NCI-H446 treated with DMSO at 0.1 percent for 48 hours (cell line): ENCODE measurements around the gene PTGER2.

Experiments
- DNase-seq: peaks from one replicate; lab custom pipeline; 2025; lab: John Stamatoyannopoulos, UW

PTGER2 gene, protein sequence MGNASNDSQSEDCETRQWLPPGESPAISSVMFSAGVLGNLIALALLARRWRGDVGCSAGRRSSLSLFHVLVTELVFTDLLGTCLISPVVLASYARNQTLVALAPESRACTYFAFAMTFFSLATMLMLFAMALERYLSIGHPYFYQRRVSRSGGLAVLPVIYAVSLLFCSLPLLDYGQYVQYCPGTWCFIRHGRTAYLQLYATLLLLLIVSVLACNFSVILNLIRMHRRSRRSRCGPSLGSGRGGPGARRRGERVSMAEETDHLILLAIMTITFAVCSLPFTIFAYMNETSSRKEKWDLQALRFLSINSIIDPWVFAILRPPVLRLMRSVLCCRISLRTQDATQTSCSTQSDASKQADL

DNA sequence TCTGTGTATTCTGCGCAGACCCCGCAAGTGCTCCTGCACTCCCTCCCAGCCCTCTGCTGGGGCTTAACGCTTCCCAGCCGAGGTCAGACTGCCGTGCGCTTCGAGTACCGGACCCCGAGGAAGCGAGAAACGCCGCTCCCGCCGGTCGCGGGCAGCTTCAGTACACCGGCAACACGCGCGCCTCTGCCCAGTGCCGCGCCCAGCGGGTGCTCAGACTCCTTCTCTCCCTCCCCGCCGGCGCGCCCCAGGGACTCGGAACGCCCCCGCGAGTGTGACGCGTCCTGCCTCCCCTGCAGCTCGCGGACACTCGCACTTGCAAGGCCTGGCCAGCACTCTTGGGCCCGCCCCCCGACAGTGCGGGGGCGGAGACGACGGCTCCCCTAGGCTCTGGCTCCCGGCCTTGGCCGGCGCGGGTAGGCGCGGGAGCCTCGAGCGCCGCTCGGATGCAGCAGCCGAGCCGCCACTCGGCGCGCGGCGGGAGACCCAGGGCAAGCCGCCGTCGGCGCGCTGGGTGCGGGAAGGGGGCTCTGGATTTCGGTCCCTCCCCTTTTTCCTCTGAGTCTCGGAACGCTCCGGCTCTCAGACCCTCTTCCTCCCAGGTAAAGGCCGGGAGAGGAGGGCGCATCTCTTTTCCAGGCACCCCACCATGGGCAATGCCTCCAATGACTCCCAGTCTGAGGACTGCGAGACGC is at the start of gene PTGER2:
PTGER2 (plus strand) TSS at position 410 of the 692 bp plus-strand sequence; CDS start at position 647, 237 bp downstream.
- no peak for DNase-seq

DNA sequence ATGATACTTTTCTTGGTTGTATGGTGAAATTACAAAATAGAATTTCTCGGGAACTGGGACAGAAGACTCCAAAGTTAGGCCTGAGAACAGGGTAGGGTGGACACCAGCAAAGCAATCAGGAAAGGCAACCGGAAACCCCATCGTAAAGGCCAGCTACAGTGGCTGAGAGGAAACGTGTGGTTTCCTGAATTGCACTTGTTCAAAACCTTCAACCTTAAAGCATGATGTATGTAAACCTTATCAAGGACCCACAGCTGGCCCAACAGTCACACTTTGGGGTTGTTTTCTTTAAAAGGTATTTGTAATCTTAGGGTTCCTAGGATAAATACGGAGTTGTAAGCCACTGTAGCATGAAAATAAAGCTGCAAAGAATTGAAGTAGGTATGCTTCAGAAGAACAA is 48.9 kb upstream of the PTGER2 start:
- no peak for DNase-seq

DNA sequence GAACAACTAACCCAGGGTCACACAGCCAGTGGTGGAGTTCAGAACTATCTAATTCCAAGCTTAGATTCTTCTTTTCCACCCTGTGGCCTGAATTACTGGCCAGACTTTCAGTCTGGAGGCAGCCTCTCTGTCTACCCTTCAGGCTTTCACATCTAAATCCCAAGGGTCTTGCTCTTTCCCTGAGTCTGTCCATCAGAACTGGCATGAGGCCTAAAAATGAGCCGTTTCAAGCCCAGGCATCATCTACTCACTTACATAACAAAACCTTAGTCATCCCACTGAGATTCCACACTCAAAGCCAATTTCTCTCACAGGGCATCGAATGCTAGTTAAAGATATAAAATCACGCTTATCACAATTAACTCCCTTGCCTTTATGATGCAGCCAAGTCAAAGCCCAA is 47.9 kb upstream of the PTGER2 start:
- DNase-seq, result no peak

DNA sequence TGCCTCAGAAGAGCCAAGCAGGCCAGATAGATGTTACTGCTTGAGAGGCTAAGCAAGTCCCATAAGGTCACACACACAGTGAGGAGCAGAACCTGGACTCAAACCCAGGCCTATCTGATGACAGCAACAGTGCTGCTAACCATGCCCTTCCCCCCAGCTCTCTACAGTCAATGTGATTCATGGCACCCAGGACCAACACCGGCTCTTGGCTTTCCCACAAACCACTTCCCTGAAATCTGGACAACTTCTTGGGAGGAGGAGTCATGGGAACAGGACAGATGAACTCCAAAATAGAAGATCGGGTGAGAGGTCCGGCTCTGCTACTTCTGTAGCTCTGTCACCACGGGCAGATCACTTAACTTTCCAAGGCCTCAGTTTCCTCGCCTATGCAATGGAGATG is 47.3 kb upstream of the PTGER2 start:
- no peak for DNase-seq

DNA sequence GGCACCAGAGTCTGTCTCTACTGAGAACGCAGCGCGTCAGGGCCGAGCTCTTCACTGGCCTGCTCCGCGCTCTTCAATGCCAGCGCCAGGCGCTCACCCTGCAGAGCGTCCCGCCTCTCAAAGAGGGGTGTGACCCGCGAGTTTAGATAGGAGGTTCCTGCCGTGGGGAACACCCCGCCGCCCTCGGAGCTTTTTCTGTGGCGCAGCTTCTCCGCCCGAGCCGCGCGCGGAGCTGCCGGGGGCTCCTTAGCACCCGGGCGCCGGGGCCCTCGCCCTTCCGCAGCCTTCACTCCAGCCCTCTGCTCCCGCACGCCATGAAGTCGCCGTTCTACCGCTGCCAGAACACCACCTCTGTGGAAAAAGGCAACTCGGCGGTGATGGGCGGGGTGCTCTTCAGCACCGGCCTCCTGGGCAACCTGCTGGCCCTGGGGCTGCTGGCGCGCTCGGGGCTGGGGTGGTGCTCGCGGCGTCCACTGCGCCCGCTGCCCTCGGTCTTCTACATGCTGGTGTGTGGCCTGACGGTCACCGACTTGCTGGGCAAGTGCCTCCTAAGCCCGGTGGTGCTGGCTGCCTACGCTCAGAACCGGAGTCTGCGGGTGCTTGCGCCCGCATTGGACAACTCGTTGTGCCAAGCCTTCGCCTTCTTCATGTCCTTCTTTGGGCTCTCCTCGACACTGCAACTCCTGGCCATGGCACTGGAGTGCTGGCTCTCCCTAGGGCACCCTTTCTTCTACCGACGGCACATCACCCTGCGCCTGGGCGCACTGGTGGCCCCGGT is 46.4 kb upstream of the PTGER2 start, which contains the start of gene PTGDR:
PTGDR (plus strand) TSS at position 198 of the 778 bp plus-strand sequence; CDS start at position 315, 117 bp downstream.
- DNase-seq, result no peak

DNA sequence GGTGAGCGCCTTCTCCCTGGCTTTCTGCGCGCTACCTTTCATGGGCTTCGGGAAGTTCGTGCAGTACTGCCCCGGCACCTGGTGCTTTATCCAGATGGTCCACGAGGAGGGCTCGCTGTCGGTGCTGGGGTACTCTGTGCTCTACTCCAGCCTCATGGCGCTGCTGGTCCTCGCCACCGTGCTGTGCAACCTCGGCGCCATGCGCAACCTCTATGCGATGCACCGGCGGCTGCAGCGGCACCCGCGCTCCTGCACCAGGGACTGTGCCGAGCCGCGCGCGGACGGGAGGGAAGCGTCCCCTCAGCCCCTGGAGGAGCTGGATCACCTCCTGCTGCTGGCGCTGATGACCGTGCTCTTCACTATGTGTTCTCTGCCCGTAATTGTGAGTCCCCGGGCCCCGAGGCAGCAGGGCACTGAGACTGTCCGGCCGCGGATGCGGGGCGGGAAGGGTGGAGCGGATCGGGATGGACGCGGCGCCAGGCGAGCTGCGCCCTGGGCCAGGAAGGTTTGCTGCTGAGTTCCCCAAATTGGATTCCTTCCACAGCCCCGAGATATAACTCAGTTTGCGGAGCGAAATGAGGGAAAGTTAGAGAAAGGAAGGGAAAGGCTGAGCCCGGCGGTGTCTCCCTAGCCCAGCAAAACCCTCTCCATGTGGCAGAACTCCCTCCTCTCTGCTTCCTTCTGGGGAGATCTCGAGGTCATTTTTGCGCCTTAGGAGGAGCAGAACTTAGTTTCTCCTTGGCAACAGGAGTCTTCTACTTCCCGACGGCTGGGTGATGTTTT is 45.6 kb upstream of the PTGER2 start:
- no peak for DNase-seq

DNA sequence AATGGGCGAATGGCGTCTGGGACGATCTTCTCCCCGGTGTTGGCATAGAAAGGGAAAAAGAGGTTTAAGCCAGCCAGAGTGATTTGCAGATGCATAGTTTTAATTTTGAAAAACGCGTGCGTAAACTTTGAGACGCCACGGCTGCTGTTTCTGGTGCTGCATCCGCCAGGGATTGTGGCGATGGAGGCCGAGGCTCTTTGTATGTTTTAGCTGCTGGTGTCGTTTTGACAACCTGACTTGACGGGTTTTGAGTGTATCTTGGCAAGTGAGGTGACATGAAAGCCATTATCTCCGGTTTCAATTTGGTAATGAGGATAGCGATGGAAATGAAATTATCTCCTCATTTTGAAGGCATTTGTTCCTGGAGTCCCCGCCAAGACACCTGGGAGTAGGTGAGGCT is 45.0 kb upstream of the PTGER2 start:
- DNase-seq, result no peak

DNA sequence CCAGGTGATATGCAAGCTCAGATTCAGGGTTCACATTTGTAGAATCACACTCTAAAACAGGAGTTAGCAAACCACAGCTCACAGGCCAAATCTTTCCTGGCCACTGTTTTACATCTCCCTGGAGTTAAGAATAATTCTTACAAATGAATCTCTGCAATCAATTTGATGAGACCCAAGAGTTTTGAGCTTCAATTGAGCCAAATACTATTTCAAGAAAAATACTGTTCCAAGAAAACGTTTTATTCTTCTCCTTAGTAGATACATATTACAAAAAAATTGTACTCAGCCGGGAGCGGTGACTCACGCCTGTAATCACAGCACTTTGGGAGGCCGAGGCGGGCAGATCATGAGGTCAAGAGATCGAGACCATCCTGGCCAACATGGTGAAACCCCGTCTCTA is 44.1 kb upstream of the PTGER2 start:
- DNase-seq, result no peak

DNA sequence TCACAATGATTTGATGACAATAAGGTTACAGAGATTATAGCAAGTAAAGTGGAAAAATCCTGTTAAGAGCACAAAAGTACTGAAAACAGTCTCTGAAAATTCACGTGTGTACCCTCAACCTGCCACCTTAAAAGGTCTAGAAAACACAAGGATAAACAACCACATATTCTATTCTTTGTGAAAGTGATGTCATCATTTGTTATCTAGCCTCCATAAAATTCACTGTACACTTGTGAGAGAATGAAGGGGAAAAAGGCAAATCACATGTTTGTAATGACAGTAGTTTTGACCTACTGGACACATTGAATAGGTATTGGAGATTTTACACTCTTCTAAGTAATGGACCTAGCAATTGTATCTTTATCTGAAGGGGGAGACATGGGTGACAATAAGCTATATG is 42.6 kb upstream of the PTGER2 start:
- no peak for DNase-seq

DNA sequence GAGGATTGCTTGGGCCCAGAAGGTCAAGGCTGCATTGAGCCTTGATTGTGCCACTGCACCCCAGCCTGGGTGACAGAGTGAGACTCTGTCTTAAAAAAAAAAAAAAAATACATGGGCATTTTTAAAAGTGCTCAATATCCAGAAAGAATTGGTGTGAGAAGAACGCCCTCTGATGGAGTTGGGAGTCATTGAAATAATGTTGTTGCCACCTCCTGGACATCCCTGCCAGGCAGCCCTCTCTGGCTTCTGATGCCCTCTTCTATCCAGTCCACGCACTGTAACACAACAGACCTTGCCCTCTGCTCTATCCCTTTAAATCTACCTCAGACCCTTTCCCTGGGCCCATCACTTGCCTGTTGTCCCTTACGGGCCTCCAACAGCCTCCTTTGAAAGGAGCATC is 41.7 kb upstream of the PTGER2 start:
- DNase-seq, result no peak

DNA sequence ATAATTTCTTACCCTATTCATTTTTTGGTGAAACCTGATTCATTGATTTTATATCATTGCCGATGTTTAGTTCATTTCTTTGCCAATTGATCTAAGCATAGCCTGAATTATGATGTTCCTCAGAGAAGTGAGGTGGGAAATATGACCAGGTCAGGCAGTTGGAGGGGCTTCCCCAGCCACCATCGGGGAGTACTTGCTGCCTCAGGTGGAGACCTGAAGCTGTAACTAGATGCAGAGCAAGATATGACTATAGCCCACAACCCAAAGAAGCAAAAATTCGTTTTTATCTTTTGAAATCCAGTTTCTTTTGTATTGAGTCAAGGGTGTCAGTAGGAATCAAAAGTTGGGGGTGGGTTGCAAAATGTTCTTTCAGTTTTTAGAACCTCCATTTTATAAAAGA is 38.7 kb upstream of the PTGER2 start:
- DNase-seq, result no peak

DNA sequence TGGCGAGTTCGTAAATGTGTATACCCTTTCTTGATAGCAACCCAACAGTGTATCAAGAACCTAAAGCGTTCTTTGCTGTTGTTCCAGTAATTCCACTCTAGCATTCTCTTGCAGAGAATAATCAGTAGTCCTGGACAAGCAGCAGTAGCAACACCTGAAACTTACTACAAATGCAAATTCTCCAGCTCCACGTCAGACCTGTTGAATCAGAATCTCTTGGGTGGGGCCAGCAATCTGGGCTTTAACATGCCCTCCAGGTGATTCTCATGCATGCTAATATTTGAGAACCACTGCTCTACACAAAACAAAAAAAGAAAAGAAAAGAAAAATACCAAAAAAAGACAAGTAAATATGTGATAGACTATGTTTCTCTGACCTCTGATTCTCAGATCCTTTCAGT is 36.6 kb upstream of the PTGER2 start:
- no peak for DNase-seq

DNA sequence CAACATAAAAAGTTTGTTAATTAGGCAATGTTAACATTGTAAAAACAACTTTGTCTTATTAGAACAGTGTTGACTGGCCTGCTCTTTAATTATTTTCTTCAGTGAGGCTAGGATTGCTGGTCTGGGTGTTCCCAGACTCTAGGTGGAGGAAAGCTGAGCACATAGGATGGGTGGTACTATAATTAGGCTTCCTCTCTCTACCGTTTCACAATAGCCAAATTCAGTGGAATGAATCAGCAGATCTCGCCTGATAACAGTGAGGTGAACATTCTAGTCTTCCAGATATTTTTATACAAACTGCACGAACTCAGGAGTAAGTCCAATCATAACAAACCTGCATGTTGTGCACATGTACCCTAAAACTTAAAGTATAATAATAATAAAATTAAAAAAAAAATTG is 34.7 kb upstream of the PTGER2 start:
- no peak for DNase-seq

DNA sequence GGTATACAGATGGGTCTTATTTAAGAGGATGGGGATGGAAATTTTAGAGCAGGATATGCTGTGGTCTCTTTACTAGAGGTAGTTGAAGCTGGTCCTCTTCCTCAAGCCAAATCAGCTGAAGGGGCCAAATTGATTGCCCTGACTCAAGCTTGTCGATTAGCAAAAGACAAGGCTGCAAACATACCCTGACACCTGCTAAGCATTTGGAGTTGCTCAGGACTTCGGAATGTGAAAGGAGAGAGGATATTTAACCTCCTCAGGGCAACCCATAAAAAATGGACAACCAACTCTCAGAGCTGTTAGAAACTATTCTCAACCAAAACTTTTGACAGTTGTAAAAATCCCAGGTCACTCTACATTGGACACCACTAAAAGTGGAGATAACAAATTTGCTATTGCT is 31.0 kb upstream of the PTGER2 start:
- DNase-seq, result no peak

DNA sequence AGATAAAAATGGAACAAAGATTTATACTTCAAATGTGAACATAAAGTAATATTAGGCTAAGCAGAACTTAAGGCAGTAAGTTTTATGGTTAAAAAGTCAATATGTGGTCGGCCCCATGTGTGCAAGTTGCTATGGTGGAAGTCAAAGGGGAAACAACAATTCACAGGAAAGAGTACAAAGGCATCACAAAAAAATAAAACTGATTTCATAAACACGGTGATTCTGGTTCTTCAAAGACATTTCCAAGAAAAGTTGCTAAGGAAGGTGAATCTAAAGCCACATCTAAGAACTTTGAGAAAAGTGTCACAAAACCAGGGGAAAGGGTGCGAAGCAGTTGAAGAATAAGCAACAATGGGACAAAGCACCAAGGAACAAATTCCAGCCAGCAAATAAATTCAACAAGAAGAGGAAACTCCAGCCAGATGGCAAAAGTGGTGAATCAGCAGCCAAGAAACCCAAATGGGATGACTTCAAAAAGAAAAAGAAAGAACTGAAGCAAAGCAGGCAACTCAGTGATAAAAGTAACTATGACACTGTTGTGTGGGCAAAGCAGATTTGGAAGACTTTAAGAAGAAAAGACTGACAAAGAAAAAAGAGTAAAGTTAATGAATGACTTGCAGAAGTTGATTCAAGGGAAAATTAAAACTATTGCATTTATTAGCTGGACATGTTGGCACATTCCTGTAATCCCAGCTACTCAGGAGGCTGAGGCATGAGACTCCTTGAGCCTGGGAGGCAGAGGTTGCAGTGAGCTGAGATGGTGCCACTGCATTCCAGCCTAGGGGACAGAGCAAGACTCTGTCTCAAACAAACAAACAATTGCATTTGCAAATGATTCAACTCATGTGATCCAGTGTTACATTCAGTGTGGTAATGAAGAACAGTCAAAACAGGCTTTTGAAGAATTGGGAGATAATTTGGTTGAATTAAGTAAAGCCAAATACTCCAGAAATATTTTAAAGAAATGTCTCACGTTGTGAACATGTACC is 27.2 kb upstream of the PTGER2 start:
- DNase-seq, result no peak

DNA sequence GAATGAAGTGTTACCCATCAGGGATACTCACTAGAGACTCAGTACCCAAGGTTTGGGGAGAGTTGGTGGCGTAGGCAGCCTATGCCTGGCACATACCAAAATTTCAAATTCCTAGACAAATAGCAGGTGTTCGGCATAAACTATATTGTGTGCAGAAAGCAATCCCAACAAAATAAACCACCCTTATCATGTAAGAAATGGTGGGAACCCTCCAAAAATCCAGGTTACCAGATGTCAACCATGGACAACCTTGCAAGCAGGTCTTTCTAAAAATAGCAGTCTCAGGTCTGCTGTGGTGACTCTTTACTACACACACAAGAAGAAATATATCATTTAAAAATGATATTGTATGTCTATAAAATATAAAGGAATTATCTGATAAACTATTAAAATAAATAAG is 17.7 kb upstream of the PTGER2 start:
- DNase-seq, result no peak

DNA sequence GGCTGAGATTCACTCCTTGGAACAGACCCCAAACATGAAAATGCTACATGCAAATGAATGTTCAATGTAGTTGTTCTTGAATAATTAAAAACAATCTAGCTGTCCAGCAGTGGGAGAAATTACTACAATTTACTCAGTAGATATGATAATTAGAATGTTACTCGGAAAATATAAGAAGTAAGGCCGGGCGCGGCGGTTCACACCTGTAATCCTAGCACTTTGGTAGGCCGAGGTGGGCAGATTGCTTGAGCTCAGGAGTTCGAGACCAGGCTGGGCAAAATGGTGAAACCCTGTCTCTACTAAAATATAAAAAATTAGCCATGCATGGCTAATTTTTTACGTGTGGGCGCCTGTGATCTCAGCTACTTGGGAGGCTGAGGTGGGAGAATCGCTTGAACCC is 15.3 kb upstream of the PTGER2 start:
- no peak for DNase-seq

DNA sequence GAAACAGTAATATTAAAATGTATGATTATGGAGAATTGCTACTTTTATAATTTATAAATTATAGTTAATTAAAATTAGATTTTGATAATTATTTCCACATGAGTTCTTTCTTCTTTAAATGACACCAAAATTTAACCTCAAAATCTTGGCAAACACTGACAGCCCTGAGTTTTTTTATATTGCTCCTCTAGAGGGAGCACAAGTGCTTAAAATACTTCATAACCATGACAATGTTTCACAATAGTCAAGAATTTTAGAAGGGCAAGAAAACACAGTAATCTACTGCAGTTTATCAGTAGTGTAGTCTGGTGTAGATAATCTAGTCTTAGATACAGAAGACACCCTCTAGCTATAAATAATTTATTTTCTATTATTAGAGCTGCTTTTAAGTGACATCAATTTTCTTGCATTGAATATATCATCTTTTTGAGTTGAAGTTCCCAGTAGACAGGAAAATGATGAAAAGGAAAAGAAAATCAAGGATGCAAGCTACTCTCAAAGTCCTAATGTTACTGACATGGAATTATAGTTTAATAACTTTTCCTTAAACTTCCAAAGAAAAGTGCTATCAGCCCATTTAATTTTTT is 14.3 kb upstream of the PTGER2 start:
- peak; percentile 23 for DNase-seq

DNA sequence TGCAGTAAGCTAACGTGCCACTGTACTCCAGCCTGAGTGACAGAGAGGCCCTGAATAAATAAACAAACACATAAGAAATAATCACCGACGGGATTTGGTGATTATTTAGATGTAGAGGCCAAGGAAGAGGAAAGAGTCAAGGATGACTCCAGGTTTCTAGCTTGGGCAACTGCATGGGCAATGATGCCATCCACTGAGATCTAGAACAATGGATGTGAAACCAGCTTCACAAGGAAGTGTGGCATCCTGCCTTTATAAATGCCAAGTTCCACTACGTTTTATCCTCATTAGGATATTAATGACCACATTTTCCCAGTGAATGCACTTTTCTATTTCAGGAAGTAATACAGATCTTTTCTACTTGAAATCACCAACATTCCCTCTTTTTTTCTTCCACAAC is 10.9 kb upstream of the PTGER2 start:
- DNase-seq, result no peak

DNA sequence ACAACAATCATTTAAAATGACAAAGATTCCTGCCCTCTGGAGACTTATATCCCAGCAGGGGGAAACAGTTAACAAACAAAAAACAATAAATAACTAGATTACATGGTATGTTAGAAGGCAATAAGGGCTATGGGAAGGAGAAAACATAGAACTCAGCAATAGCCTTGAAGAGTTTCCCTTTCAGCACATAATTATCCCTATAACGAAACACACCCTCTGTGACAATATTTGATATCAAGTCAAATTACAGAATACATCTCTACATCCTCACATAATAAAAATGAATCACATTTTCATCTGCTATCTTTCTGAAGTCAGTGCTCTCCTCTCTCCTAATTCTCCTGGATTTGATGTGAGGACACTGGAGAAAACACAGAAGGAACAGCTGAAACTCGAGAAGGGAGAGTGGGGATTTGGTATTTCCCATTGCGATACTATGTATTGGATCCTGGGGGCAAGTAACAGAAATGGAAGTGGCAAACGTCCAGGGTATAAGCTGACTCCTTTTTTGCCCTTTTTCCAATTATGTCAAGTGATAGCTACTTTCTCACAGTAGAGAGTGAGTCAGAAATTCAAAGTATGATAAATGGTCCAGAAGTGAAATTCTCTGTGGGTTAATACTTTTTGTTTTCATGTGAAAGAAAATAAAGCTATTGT is 9.7 kb upstream of the PTGER2 start:
- no peak for DNase-seq
